ENCODE measurements around the gene SPOPL.
"Not testable (repeated sequence)": the region's sequence is repeated elsewhere in the genome, so short reads cannot be mapped to it uniquely, and the experiment has no call there.

SPOPL gene

GRCh38 chr2:138495384-138495783 lies 6.2 kb upstream of the SPOPL start:
- DNase-seq, result no peak

DNA sequence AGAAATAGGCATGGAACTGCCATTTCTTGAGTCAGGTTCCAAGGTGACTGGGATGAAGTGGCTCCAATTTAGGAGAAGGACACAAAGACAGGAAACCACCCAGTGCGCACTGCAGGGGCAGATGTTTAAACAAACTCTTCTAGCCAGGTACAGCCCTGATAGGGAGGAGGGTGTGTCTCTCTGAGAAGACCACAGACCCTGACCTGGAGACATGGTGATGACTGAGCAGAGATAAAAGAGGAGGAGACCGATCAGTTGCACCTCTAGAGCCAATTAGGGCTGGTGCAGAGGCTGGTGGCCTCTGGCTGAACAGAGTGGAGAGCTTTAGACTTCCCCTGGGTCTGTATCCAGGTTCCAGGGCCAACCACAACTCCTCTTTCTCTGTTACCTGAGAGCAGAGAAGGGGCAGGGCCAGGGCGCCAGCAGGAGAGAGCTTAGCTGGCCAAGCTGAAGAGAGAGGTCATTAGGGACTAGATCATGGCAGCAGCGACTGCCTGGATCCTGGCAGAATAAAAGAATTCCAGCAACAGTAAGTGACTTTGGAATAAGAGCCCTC lies 5.4 kb upstream of the SPOPL start:
- DNase-seq, result no peak

DNA sequence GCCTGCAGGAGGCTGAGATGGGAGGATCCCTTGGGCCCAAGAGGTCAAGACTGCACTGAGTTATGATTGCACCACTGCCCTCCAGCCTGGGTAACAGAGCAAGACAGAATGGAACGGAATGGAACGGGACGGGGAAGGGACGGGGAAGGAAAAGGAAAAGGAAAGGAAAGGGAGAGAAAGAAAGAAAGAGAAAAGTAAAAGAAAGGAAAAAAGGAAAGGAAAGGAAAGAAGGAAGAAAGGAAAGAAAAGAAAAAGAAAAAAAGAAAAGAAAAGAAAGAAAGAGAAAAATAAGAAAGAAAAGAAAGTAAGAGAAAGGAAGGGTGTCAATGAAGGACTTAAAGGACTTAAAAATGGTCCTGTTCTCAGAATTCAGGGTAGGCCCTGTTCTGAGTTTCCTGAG lies 4.3 kb upstream of the SPOPL start:
- no peak for DNase-seq

DNA sequence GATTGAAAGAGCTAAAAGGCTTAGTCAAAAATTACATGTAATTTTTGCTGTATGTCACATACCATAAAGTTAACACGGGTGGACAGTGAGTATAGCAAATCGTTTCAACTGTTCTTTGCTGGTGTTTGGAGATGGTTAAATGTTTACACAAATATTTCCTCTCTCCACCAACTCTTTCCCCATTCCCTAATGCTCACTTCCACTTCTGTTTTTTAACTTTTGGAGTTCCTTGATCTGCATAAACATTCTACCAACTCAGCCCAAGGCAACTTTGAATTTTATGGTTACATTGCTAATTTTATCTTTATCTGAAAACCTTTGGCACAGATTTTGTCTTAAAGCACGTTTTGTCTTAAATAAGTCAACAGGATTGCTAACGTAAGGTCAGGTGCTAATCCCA lies 1.9 kb upstream of the SPOPL start:
- no peak for DNase-seq

DNA sequence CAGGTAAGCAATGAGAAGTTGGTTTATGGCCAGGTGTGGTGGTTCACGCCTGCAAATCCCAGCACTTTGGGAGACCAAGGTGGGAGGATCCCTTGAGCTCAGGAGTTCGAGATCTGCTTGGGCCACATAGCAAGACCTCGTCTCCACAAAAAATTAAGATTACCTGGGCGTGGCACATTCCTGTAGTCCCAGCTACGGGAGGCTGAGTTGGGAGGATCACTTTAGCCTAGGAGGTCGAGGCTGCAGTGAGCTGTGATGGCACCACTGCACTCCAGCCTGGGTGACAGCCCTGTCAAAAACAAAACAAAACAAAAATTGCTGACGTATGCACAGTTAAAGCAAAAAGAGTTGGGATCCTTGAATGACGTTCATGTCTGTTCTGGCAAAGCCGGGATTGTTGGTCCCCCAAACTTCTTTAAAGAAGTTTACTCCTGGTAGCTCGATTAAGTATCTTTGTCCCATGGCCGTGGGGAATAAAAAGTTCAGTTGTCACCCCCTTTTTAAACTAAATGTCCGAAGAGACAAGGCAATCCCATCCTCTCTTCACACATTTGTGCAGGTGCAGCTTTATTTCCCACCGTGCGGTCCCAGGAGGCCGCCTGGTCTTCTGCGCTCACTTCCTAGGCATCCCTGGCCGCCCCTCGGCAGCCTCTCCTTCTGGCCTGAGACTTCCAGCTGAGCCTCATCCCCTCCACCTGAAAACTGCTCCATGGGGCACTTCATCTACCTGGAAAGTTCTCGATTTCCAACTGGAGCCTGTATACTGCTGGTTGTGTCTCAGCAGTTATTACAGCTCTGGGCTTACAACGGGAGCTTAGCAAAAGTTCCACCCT lies 762 bp upstream of the SPOPL start:
- DNase-seq, result no peak

- DNase-seq, result no peak
Measured at GRCh38 chr2:138502255-138503086, 901 bp downstream of the SPOPL start.

- no peak for DNase-seq
Measured at GRCh38 chr2:138503087-138503442, 1.5 kb downstream of the SPOPL start.

- DNase-seq, result no peak
Measured at GRCh38 chr2:138503652-138504051, 2.1 kb downstream of the SPOPL start.

GRCh38 chr2:138504092-138504491 lies 2.5 kb downstream of the SPOPL start:
- DNase-seq, result no peak

GRCh38 chr2:138504546-138505235 lies 3.1 kb downstream of the SPOPL start:
- no peak for DNase-seq

DNA sequence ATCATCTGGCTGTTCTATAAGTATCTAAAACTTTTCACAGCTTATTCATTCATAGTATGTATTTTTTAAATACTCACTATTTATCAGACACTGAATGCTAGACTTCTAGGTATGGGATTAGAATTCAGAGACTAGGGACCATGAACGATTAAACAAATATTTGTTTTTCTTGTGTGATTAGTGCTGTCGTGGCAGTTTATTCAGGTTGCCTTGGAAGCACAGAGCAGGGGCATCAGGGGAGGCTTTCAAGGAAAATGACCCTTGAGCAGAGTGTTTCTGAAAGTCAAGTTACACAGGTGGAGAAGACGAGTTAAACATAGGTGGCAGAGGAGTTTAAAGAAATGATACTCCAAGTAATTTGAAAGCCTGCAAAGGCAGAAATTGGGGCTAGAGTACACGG lies 5.7 kb downstream of the SPOPL start:
- no peak for DNase-seq

DNA sequence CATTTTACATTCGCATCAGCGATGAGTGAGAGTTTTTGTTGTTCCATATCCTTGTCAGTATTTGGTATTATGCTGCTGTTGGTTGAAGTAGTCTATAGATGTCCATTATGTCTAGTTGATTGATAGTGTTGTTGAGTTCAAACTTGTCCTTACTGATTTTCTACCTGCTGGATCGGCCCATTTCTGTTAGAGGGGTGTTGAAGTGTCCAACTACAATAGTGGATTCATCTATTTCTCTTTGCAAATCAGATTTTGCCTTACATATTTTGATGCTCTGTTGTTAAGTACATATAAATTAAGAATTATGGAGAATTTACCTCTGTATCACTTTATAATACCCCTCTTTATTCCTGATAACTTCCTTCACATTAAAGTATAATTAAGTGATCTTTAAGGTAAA lies 8.7 kb downstream of the SPOPL start:
- no peak for DNase-seq

DNA sequence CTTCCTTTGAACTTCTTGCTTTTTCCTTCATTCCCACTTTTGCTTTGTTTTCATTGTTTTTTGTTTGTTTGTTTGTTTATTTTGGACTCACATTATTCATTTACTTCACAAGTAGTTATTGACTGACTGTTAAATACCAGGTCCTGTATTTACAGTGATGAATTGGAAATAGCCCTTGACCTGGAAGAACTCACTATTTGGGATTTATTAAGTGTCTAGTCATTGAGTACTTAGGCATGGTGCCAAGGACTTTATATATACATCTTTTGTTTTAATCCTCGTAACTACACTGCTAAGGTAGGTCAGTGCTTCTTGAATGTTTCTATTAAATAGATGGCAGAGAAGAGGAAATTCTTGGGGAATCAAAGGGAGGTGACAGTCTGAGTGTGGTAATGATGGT lies 11.1 kb downstream of the SPOPL start:
- DNase-seq, result no peak

GRCh38 chr2:138514173-138514572 lies 12.6 kb downstream of the SPOPL start:
- DNase-seq, result no peak

DNA sequence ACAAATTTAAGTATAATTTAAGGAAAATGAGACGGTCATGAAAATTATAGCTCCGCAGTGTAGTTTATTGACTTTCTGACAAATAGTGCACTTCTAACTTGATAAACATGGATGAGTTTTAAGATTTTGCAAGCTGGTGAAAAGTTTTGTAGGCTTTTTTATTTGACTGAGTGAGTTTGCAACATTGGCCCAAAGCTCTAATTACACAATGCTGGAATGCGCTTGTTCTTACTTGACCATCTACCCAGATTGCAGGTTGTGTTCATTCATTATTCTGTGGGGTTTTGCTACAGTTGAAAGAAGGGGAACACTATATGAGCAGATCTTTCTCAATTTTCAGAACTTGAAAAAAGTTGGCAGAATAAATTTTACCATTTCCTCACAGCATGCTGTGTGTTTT lies 13.5 kb downstream of the SPOPL start:
- DNase-seq, result no peak

GRCh38 chr2:138516030-138516704 lies 14.6 kb downstream of the SPOPL start:
- DNase-seq, result no peak

DNA sequence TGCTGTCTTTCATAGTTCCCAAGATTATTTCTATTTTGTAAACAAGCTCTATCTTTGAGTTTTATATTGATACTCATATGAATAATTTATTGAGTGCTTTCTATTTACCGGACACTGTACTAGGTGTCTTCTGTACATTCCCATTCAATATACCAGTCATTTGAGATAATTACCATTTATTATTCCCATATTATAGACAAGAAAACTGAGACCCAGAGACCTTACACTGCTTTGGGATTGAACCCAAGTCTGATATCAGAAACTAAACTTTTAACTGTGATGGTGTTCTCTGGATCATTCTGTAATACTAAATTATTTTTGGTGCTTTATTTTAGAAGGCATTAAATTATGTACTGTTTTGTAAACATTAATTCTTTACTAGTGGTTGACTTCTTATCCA lies 17.3 kb downstream of the SPOPL start:
- no peak for DNase-seq

DNA sequence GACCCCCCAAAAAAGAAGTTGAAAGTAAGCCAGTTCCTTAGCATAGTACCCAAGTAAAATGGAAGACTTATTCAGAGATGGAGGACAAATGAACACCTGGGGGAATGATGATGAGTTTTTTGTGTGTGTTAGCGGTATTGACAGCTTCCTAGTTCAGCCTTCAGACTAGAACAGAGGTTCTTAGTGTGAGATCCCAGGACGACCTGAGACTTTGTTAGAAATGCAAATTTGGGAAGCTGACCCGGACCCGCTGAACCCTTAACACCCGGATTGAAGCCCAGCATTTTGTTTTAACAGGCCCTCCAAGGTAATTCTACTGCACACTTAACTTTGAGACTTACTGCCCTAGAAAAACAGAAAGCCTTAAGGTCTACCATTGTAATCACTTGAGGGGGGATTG lies 20.3 kb downstream of the SPOPL start:
- DNase-seq, result no peak

DNA sequence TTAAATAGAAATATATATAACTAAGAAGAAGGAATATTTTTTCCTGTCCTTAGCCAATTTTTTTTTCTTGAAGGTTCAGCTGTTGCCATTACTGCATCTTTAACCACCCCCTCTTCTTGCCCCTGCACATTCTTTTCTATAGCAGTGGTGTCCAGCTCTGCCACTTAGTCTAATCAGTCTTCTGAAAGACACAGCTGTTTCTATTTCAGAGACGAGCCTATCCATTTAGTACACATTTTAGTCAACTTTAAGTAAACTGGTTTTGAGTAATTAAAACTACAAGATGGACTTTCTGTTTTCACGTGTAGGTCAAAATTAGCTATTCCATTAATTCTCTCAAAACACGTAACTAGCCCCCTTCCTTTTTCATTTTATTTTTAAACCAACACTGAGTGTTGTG lies 21.0 kb downstream of the SPOPL start:
- DNase-seq, result no peak

- not testable (repeated sequence) for DNase-seq
Measured at GRCh38 chr2:138523018-138523672, 21.6 kb downstream of the SPOPL start.

DNA sequence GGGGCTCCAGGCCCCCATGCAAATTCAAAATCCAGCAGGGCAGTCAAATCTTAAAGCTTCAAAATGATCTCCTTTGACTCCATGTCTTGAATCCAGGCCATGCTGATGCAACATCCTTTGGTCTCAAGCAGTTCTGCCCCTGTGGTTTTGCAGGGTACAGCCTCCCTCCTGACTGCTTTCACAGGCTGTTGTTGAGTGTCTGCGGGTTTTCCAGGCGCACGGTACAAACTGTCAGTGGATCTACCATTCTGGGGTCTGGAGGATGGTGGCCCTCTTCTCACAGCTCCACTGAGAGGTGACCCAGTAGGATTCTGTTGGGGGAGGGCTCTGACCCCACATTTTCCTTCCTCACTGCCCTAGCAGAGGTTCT lies 22.1 kb downstream of the SPOPL start:
- DNase-seq, result not testable (repeated sequence)

- DNase-seq, result not testable (repeated sequence)
Measured at GRCh38 chr2:138524353-138524752, 22.8 kb downstream of the SPOPL start.
